CD4-positive, CD25-positive, alpha-beta regulatory T cell (primary cell): ENCODE results near the gene ACACB. TPM values are rescaled to one million over a fixed set of nuclear protein-coding genes. Genes with fewer than 3 reads are reported as not detected.

ENCODE experiments used
- ATAC-seq, 2 donors: fragments of 150-1000 bp; cut with Tn5 transposase; one replicate each; pipeline ENCODE4 v1.10.0; 2021; ENCODE audit warnings: low read depth in 2 of 2, moderate number of reproducible peaks in 2 of 2, moderate library complexity in 1 of 2
- DNase-seq, 3 donors: peaks; one replicate each; pipeline versions ENCODE4 v3.0.0 to v3.0.0-alpha.2; 2012 to 2022; ENCODE audit warnings: mixed read lengths in 1 of 3
- H3K27ac ChIP-seq: one replicate; pipeline ENCODE4 v1.7.0; 2013; ENCODE audit warnings: mild to moderate bottlenecking, low read length; ENCODE audit not compliant: insufficient read depth, poor library complexity, severe bottlenecking
- H3K27me3 ChIP-seq: one replicate; pipeline ENCODE4 v1.7.0; 2013; ENCODE audit warnings: low read length; ENCODE audit not compliant: control insufficient read depth, insufficient read depth
- H3K36me3 ChIP-seq: one replicate; pipeline ENCODE4 v1.7.0; 2013; ENCODE audit warnings: mild to moderate bottlenecking, low read length, moderate library complexity; ENCODE audit not compliant: control insufficient read depth, insufficient read depth
- H3K4me1 ChIP-seq: 2 replicates; pipeline ENCODE4 v1.7.0; 2013; ENCODE audit warnings: mild to moderate bottlenecking, low read length; ENCODE audit not compliant: insufficient read depth, control insufficient read depth, poor library complexity, severe bottlenecking
- H3K4me3 ChIP-seq: one replicate; pipeline ENCODE4 v1.7.0; 2013; ENCODE audit warnings: low read depth, mild to moderate bottlenecking, low read length, moderate library complexity
- H3K9me3 ChIP-seq, 2 experiments: 1 replicate in 1 of 2; 2 replicates in 1 of 2; pipeline ENCODE4 v1.7.0; 2013; ENCODE audit warnings: low read length in 2 of 2, mild to moderate bottlenecking in 1 of 2, moderate library complexity in 1 of 2; ENCODE audit not compliant: control insufficient read depth in 2 of 2
- H3K27ac Mint-ChIP-seq, 3 donors: one replicate each; pipeline ENCODE4 v1.8.0; 2020 to 2022; ENCODE audit warnings: mild to moderate bottlenecking in 3 of 3, mixed read lengths in 3 of 3, moderate library complexity in 2 of 3
- H3K27me3 Mint-ChIP-seq: one replicate; pipeline ENCODE4 v1.8.0; 2022; ENCODE audit warnings: mild to moderate bottlenecking, mixed read lengths
- H3K36me3 Mint-ChIP-seq: one replicate; pipeline ENCODE4 v1.8.0; 2020; ENCODE audit warnings: mixed read lengths
- H3K4me1 Mint-ChIP-seq, 4 donors: one replicate each; pipeline ENCODE4 v1.8.0; 2020 to 2022; ENCODE audit warnings: mixed read lengths in 4 of 4, mild to moderate bottlenecking in 1 of 4
- H3K4me3 Mint-ChIP-seq, 4 donors: one replicate each; pipeline ENCODE4 v1.8.0; 2020 to 2022; ENCODE audit warnings: mild to moderate bottlenecking in 4 of 4, mixed read lengths in 4 of 4, moderate library complexity in 3 of 4
- H3K9me3 Mint-ChIP-seq, 7 donors: one replicate each; pipeline ENCODE4 v1.8.0; 2020 to 2022; ENCODE audit warnings: mixed read lengths in 7 of 7, mild to moderate bottlenecking in 3 of 7, moderate library complexity in 2 of 7
- polyA plus RNA-seq, 4 donors: library from polyadenylated mRNA; unstranded; fragments of 300-500 nt; fragmentation: Illumina TruSeq; gene quantifications; one replicate each; pipeline ENCODE4 v1.2.3, GENCODE V29; 2021
- total RNA-seq: library from RNA; stranded (reverse); gene quantifications from one replicate; pipeline ENCODE4 v1.2.3, GENCODE V29; 2022

The ACACB gene
- total and polyA plus RNA-seq, 5 donors from 2014 or later: 0.47 to 23.5 (median 1.2) TPM

DNA sequence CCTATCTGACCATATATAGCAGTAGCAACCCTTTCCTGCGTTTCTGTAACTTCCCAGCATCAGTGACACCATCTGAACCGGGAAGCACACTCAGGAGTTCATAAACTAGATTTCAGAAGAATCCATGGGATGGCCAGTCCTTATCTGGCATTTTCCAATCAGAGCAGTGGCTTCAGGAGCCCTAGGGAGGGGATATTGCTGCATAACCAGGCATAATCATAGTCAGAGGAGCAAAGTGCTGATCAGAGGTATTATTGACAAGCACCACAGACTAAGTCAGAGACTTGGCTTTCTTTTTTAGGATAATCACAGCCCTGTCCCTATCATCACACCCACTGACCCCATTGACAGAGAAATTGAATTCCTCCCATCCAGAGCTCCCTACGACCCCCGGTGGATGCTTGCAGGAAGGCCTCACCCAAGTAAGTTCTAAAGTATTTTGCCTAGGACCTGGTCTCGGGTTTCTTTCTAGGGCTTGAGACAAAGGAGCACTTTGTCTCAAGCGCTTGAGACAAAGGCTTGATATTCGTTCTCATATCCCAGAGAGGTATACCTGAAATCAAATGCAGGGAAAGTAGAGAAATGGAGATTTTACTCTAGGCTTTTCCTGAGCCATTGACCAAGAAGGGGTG is 137.6 kb downstream of the ACACB start:
- DNase-seq: no peak
- Histone ChIP-seq H3K9me3 (peaks cover 7 to 11% of the 10 kb centered on the region in 2 experiments), H3K4me1 (no peaks in the 10 kb centered on the region), H3K27me3 (no peaks in the 10 kb centered on the region), H3K4me3 (no peak overlapping the region), H3K36me3 (peaks cover 2% of the 10 kb centered on the region), H3K27ac (no peak overlapping the region)
- Mint-ChIP-seq H3K4me1 (peaks cover 0 to 6% (median 3%) of the 10 kb centered on the region in 4 donors), H3K27ac (no peak overlapping the region), H3K27me3 (no peaks in the 10 kb centered on the region), H3K4me3 (no peak overlapping the region), H3K9me3 (peaks cover 0 to 18% (median 8%) of the 10 kb centered on the region in 7 donors), H3K36me3 (peaks cover 60% of the 10 kb centered on the region)
- ATAC-seq: no peak

DNA sequence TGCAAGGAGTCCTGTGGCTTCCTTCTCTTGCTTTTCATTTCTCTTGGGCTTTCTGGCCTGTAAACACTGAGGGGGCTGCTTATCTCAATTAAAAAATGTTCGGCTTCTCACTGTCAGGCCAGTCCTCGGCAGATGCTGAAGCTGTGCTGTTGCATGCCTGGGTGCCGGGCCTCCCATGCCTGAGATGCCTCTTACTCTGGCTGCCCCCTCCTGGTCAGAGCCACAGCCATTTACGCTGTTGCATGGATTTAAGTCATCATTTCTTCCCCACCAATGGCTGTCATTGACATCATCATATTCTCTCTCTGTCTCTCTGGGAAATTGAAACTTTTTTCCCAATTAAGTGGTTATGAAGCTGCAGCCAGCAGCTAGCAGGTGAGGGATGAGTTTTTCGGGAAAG is 139.0 kb downstream of the ACACB start:
- Histone ChIP-seq H3K4me1 (no peaks in the 10 kb centered on the region), H3K9me3 (peaks cover 7 to 11% of the 10 kb centered on the region in 2 experiments), H3K36me3 (peaks cover 2% of the 10 kb centered on the region), H3K4me3 (no peak overlapping the region), H3K27ac (no peak overlapping the region), H3K27me3 (no peaks in the 10 kb centered on the region)
- H3K4me1 Mint-ChIP-seq: peaks cover 0 to 6% (median 2%) of the 10 kb centered on the region in 4 donors
- no peaks in the 10 kb centered on the region for H3K27me3 Mint-ChIP-seq
- DNase-seq (no peak), ATAC-seq (no peak)
- H3K4me3 Mint-ChIP-seq: no peak overlapping the region
- no peak overlapping the region for H3K27ac Mint-ChIP-seq
- H3K9me3 Mint-ChIP-seq: peaks cover 0 to 18% (median 8%) of the 10 kb centered on the region in 7 donors
- peaks cover 58% of the 10 kb centered on the region for H3K36me3 Mint-ChIP-seq

DNA sequence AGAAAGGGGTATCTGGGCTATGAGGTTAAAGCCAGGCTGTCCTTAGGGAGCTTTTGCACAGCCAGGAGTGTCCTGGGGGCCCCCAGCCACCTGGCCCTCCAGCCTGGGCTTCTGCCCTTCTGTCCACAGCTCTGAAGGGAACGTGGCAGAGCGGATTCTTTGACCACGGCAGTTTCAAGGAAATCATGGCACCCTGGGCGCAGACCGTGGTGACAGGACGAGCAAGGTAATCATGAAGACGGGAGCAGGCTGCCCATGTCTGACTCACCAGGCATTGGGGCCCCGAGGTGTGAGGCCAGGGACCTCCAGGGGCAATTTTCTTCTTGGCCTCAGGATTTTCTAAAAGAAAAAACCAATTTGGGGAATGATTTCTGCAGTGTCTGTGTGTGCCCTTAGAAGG is 139.6 kb downstream of the ACACB start:
- no peak overlapping the region for H3K27ac ChIP-seq
- Mint-ChIP-seq H3K27me3 (no peaks in the 10 kb centered on the region), H3K4me3 (no peak overlapping the region), H3K4me1 (peaks cover 0 to 6% (median 0%) of the 10 kb centered on the region in 4 donors), H3K27ac (no peak overlapping the region), H3K9me3 (peaks cover 0 to 18% (median 8%) of the 10 kb centered on the region in 7 donors), H3K36me3 (peaks cover 58% of the 10 kb centered on the region)
- no peaks in the 10 kb centered on the region for H3K27me3 ChIP-seq
- H3K9me3 ChIP-seq: peaks cover 7 to 11% of the 10 kb centered on the region in 2 experiments
- H3K36me3 ChIP-seq: peaks cover 2% of the 10 kb centered on the region
- no peak for DNase-seq
- ATAC-seq: no peak
- H3K4me1 ChIP-seq: no peaks in the 10 kb centered on the region
- H3K4me3 ChIP-seq: no peak overlapping the region

DNA sequence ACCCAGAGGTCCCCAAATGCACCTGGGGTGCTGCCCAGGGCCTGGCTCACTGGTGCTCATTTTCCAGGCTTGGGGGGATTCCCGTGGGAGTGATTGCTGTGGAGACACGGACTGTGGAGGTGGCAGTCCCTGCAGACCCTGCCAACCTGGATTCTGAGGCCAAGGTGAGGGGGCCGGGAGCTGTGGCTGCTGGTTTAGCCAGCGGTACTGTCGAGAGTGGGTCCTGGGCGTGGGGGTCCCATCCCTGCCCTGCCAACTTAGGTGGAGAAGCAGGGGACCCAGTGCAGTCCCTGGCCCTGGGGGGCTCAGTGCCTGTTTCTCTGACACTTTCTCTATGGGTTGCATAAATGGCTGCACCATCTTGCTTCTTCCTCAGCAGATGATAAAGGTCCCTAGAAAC is 141.8 kb downstream of the ACACB start:
- no peaks in the 10 kb centered on the region for H3K4me1 Mint-ChIP-seq
- H3K36me3 ChIP-seq: peaks cover 2% of the 10 kb centered on the region

DNA sequence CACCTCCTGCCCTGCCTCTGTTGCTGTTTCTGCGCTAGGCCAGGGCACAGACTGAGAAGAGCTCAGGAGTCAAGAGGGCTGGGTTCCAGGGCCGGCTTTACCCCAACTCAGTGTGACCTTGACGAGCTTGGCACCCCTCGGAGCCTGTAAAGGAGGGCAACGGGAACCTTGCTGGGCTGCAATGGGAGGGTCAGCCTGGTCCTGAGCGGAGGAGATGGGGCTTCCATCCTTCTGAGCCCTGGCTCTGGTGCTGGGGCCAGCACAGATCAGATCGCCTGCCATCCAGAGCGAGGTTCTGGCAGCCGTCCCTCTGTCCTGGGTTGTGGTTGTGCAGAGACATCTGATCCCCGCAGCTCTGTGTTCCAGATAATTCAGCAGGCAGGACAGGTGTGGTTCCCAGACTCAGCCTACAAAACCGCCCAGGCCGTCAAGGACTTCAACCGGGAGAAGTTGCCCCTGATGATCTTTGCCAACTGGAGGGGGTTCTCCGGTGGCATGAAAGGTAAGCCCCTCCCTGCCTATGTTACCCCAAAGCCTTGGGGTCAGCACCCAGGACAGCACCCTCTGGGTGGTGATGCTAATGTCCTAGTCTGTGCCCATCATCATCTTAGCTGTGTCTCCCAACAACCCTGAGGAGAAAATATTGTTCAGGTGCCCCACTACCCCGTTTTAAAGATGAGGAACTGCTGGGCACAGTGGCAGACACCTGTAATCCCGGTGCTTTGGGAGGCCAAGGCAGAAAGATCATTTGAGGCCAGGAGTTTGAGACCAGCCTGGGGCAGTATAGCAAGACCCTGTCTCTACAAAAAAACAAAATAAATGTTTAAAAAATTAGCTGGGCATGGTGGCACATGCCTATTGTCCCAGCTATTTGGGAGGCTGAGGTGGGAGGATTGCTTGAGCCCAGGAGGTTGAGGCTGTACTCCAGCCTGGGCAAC is 142.5 kb downstream of the ACACB start:
- no peak for DNase-seq
- Mint-ChIP-seq H3K4me3 (no peak overlapping the region), H3K27me3 (no peaks in the 10 kb centered on the region), H3K4me1 (no peaks in the 10 kb centered on the region), H3K9me3 (peaks cover 0 to 4% (median 1%) of the 10 kb centered on the region in 7 donors), H3K27ac (no peak overlapping the region), H3K36me3 (peaks cover 45% of the 10 kb centered on the region)
- no peaks in the 10 kb centered on the region for H3K4me1 ChIP-seq
- H3K27ac ChIP-seq: no peak overlapping the region
- H3K9me3 ChIP-seq: peaks cover 4% of the 10 kb centered on the region in 2 experiments
- no peak for ATAC-seq
- no peaks in the 10 kb centered on the region for H3K27me3 ChIP-seq
- peaks cover 2% of the 10 kb centered on the region for H3K36me3 ChIP-seq
- H3K4me3 ChIP-seq: no peak overlapping the region

More for the DNA sequence above, 141.8 kb downstream of the ACACB start:
- DNase-seq (no peak), ATAC-seq (no peak)
- Histone ChIP-seq H3K4me1 (no peaks in the 10 kb centered on the region), H3K9me3 (peaks cover 7 to 11% of the 10 kb centered on the region in 2 experiments), H3K27me3 (no peaks in the 10 kb centered on the region), H3K4me3 (no peak overlapping the region), H3K27ac (no peak overlapping the region)
- Mint-ChIP-seq H3K9me3 (peaks cover 0 to 9% (median 7%) of the 10 kb centered on the region in 7 donors), H3K27ac (no peak overlapping the region), H3K27me3 (no peaks in the 10 kb centered on the region), H3K4me3 (no peak overlapping the region), H3K36me3 (peaks cover 46% of the 10 kb centered on the region)

DNA sequence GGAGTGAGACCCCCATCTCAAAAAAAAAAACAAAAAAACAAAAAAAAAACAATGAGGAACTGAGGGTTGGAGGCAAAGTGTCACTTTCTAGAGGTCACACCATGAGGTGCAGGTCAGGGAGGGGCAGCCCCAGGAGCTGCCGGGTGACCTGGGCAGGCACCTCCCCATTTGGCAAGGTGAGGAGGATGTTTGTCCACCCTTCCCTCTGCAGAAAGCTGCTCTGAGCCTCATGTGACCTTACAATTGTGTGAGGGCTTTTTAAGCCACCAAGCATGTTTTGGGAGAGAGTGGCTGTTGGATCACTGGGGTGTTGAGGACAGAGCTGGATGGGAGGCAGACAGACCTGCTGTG is 143.1 kb downstream of the ACACB start:
- H3K36me3 Mint-ChIP-seq: peaks cover 42% of the 10 kb centered on the region
- Histone ChIP-seq H3K4me3 (no peak overlapping the region), H3K36me3 (no peaks in the 10 kb centered on the region), H3K27me3 (no peaks in the 10 kb centered on the region), H3K27ac (no peak overlapping the region), H3K9me3 (no peaks in the 10 kb centered on the region), H3K4me1 (no peaks in the 10 kb centered on the region)
- H3K27ac Mint-ChIP-seq: peak overlapping the region in 1 of 3 donors; percentile 79
- no peak for ATAC-seq
- no peaks in the 10 kb centered on the region for H3K4me1 Mint-ChIP-seq
- DNase-seq: no peak
- H3K9me3 Mint-ChIP-seq: peaks cover 0 to 3% (median 0%) of the 10 kb centered on the region in 7 donors
- no peak overlapping the region for H3K4me3 Mint-ChIP-seq
- no peaks in the 10 kb centered on the region for H3K27me3 Mint-ChIP-seq

DNA sequence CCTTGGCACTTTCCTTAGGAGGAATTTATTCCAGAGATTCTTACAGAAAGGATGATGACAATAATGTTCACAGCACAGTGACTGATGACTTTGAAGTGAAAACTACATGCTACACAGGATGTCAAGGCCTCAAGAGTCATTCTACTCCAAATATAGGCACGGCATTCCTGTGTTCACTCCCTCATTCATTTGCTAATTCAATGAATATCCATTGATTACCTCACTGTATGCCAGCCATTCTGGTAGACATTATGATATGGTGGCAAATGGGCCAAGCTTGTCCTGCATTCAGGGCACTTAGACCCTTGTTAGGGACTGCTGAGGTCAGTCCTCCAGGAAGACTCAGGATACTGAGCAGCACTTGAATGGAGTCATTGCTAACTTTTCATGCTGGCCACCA is 144.7 kb downstream of the ACACB start:
- DNase-seq (no peak), ATAC-seq (no peak)
- no peaks in the 10 kb centered on the region for H3K27me3 ChIP-seq
- Mint-ChIP-seq H3K27ac (peak overlapping the region in 1 of 3 donors; percentile 48), H3K4me1 (no peaks in the 10 kb centered on the region), H3K4me3 (no peak overlapping the region), H3K9me3 (peaks cover 0 to 3% (median 0%) of the 10 kb centered on the region in 7 donors), H3K27me3 (no peaks in the 10 kb centered on the region), H3K36me3 (peaks cover 30% of the 10 kb centered on the region)
- H3K27ac ChIP-seq: no peak overlapping the region
- H3K4me1 ChIP-seq: no peaks in the 10 kb centered on the region
- H3K9me3 ChIP-seq: no peaks in the 10 kb centered on the region
- H3K4me3 ChIP-seq: no peak overlapping the region
- peaks cover 7% of the 10 kb centered on the region for H3K36me3 ChIP-seq
